Stimulated activated naive CD8-positive, alpha-beta T cell treated with anti-CD3 and anti-CD28 coated beads, Interleukin-15, Interleukin-2, amounts not matched to agents 100 ng/mL and 50 ng/mL, for 24 hours (primary cell): ENCODE results near the gene GYPB.
"Not testable (repeated sequence)": the region's sequence is repeated elsewhere in the genome, so short reads cannot be mapped to it uniquely, and the experiment has no call there.

Source experiments
- H3K27ac Mint-ChIP-seq: one replicate; pipeline ENCODE4 v1.8.0; 2021; ENCODE audit warnings: mild to moderate bottlenecking, mixed read lengths
- H3K27me3 Mint-ChIP-seq: one replicate; pipeline ENCODE4 v1.8.0; 2021; ENCODE audit warnings: mixed read lengths
- H3K36me3 Mint-ChIP-seq: one replicate; pipeline ENCODE4 v1.8.0; 2021; ENCODE audit warnings: low read depth, mixed read lengths
- H3K4me1 Mint-ChIP-seq: one replicate; pipeline ENCODE4 v1.8.0; 2021; ENCODE audit warnings: low read depth, mixed read lengths
- H3K4me3 Mint-ChIP-seq: one replicate; pipeline ENCODE4 v1.8.0; 2021; ENCODE audit warnings: mild to moderate bottlenecking, mixed read lengths
- H3K9me3 Mint-ChIP-seq: one replicate; pipeline ENCODE4 v1.8.0; 2021; ENCODE audit warnings: mixed read lengths

The GYPB gene

DNA sequence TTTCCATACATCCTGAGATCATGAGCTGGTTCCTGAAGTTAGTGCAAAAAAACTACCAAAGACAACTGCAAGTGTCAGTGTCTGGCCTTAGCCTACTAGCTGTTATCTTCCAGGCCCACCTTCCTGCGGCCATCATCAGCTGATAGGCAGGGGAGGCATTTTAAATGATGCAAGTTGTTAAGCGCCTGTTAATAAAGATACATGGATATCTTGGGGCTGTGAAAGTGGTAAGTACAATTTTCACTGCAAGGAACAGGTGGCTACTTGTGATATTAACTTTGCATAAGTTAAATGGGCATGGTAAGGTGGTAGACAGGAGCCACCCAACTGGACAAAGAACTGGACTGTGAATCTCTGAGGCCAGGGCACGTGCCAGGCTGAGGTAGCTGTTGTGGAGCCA lies at the start of gene GYPB:
GYPB (minus strand) TSS at position 104 of the 400 bp plus-strand sequence; CDS start at position 11, 93 bp downstream.
- not testable (repeated sequence) for H3K27me3 Mint-ChIP-seq, H3K27ac Mint-ChIP-seq, H3K9me3 Mint-ChIP-seq, H3K4me3 Mint-ChIP-seq, H3K36me3 Mint-ChIP-seq, H3K4me1 Mint-ChIP-seq

DNA sequence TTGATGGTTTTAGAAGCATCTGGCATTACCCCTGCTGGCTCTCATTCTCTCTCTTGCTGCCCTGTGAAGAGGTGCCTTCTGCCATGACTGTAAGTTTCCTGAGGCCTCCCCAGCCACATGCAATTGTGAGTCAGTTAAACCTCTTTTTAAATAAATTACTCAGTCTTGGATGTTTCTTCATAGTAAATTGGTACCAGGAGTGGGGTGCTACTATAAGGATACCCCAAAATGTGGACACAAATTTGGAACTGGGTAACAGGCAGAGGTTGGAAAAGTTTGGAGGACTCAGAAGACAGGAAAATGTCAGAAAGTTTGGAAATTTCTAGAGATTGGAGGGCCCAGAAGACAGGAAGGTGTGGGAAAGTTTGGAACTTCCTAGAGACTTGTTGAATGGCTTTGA lies 42.4 kb upstream of the GYPB start:
- H3K4me1 Mint-ChIP-seq, H3K4me3 Mint-ChIP-seq, H3K9me3 Mint-ChIP-seq, H3K27ac Mint-ChIP-seq, H3K36me3 Mint-ChIP-seq, H3K27me3 Mint-ChIP-seq: not testable (repeated sequence)

DNA sequence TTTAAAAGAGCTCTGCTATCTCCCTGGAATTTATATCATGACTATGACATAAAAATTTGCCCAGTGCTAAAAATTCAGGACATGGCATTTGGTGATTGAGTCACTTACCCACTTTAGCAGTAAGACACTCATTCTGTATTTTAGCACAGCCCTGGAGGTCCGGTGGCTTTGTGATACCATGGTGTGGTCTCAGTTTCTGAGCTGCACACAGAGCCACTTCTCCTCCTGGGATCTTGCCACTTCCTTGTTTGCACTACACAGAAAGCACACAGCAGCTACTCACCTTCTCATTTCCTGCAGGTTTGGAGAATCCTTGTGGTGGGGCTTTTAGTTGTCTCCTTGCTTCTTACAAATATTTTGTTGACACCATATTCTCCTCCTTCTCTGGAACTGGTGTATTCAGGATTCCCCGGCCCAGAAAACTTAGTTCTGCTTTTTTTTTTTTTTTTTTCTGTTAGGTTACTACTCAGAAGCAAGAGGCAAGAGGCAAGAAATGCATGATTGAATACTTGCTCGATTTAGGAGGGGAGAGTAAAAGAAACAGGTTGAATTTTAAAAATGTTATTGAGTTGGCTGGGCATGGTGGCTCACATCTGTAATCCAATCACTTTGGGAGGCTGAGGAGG lies 41.2 kb upstream of the GYPB start:
- not testable (repeated sequence) for H3K27ac Mint-ChIP-seq, H3K9me3 Mint-ChIP-seq, H3K36me3 Mint-ChIP-seq, H3K27me3 Mint-ChIP-seq, H3K4me3 Mint-ChIP-seq, H3K4me1 Mint-ChIP-seq

GRCh38 chr4:144056800-144057199 lies 37.6 kb upstream of the GYPB start:
- H3K27ac Mint-ChIP-seq: no peak overlapping the region
- H3K9me3 Mint-ChIP-seq: peaks cover 4% of the 10 kb centered on the region
- H3K36me3 Mint-ChIP-seq: peaks cover 3% of the 10 kb centered on the region
- no peaks in the 10 kb centered on the region for H3K27me3 Mint-ChIP-seq
- H3K4me1 Mint-ChIP-seq: no peaks in the 10 kb centered on the region
- H3K4me3 Mint-ChIP-seq: no peak overlapping the region

DNA sequence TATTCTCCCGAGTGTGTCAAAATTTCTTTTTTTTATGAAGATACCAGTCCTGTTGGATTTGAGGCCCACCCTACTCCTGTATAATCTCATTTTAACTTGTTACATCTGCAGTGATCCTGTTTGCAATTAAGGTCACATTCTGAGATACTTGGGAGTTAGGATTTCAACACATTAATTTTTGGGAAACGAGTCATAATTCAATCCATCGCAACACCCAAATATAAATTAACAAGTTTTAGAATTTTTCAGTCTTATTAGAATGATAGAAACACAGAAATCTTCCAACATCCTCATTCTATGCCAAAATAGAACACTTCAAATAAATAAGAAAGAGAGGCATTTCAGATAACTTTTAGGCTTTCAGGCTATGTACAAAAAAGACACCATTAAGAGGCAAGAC lies 36.2 kb upstream of the GYPB start:
- H3K4me1 Mint-ChIP-seq, H3K27me3 Mint-ChIP-seq, H3K27ac Mint-ChIP-seq, H3K36me3 Mint-ChIP-seq, H3K4me3 Mint-ChIP-seq, H3K9me3 Mint-ChIP-seq: not testable (repeated sequence)

DNA sequence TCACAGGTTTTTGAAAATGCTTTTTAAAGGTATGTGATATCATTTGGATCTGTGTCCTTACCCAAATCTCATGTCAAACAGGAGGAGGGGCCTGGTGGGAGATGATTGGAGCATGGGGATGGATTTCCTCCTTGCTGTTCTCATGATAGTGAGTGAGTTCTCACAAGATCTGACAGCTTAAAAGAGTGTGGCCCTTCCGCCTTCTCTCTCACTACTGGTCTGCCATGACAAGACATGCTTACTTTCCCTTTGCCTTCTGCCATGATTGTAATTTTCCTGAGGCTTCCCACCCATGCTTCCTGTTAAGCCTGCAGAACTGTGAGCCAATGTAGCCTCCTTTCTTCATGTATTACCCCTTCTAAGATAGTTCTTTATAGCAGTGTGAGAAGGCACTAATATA lies 32.3 kb upstream of the GYPB start:
- H3K9me3 Mint-ChIP-seq, H3K4me3 Mint-ChIP-seq, H3K4me1 Mint-ChIP-seq, H3K27me3 Mint-ChIP-seq, H3K27ac Mint-ChIP-seq, H3K36me3 Mint-ChIP-seq: not testable (repeated sequence)

DNA sequence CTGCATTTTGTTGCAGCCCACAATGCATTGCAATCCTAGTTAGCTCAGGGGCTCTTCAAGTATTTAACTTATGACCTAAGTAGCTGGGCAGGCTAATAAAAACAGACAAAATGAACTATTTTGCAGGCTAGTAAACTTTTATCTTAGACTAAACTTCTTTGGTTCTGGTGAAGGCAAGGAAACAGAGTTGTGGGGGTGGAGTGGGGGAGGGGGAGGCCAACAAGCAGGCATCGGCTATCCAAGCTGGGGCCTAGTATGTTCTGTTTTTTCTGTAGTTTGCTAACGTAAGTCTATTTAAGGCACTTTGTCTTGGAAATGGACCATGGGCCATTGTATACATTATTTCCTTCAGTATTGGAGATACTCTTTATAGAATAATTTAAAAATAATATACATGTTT lies 31.5 kb upstream of the GYPB start:
- H3K4me3 Mint-ChIP-seq, H3K36me3 Mint-ChIP-seq, H3K9me3 Mint-ChIP-seq, H3K27me3 Mint-ChIP-seq, H3K4me1 Mint-ChIP-seq, H3K27ac Mint-ChIP-seq: not testable (repeated sequence)

- H3K9me3 Mint-ChIP-seq, H3K27ac Mint-ChIP-seq, H3K4me3 Mint-ChIP-seq, H3K36me3 Mint-ChIP-seq, H3K4me1 Mint-ChIP-seq, H3K27me3 Mint-ChIP-seq: not testable (repeated sequence)
These were observed 30.6 kb upstream of the GYPB start for GRCh38 chr4:144049495-144050424.

- not testable (repeated sequence) for H3K27ac Mint-ChIP-seq, H3K9me3 Mint-ChIP-seq, H3K27me3 Mint-ChIP-seq, H3K4me1 Mint-ChIP-seq, H3K36me3 Mint-ChIP-seq, H3K4me3 Mint-ChIP-seq
These were observed 25.8 kb upstream of the GYPB start for GRCh38 chr4:144044936-144045335.

DNA sequence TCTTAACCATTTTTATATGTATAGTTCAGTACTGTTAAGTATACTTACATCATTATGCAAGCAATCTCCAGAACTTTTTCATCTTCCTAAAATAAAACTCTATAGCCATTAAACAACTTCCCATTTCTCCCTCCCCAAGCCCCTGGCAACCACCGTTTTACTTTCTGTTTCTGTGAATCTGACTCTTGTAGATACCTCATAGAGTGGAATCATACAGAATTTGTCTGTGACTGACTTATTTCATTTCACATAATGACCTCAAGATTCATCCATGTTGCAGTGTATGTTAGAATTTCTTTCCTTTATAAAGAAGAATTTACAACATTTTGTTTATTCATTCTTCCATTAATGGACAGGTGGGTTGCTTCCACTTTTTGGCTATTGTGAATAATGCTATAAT lies 13.4 kb upstream of the GYPB start:
- not testable (repeated sequence) for H3K4me1 Mint-ChIP-seq, H3K36me3 Mint-ChIP-seq, H3K27ac Mint-ChIP-seq, H3K9me3 Mint-ChIP-seq, H3K4me3 Mint-ChIP-seq, H3K27me3 Mint-ChIP-seq

GRCh38 chr4:144031875-144032274 lies 12.7 kb upstream of the GYPB start:
- not testable (repeated sequence) for H3K27ac Mint-ChIP-seq, H3K4me3 Mint-ChIP-seq, H3K27me3 Mint-ChIP-seq, H3K9me3 Mint-ChIP-seq, H3K4me1 Mint-ChIP-seq, H3K36me3 Mint-ChIP-seq

GRCh38 chr4:144031369-144031768 lies 12.2 kb upstream of the GYPB start:
- not testable (repeated sequence) for H3K27ac Mint-ChIP-seq, H3K36me3 Mint-ChIP-seq, H3K4me3 Mint-ChIP-seq, H3K4me1 Mint-ChIP-seq, H3K27me3 Mint-ChIP-seq, H3K9me3 Mint-ChIP-seq

DNA sequence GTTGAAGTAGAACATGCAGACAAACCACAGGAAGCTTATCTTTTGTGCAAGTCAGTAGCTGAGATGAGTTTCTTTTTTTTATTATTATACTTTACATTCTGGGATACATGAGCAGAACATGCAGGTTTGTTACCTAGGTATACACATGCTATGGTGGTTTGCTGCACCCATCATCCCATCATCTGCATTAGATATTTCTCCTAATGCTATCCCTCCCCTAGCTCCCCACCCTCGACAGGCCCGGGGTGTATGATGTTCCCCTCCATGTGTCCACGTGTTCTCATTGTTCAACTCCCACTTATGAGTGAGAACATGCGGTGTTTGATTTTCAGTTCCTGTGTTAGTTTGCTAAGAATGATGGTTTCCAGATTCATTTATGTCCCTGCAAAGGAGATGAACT lies 11.5 kb upstream of the GYPB start:
- H3K9me3 Mint-ChIP-seq, H3K27me3 Mint-ChIP-seq, H3K4me1 Mint-ChIP-seq, H3K36me3 Mint-ChIP-seq, H3K4me3 Mint-ChIP-seq, H3K27ac Mint-ChIP-seq: not testable (repeated sequence)

GRCh38 chr4:144026682-144027081 lies 7.5 kb upstream of the GYPB start:
- H3K4me1 Mint-ChIP-seq, H3K27me3 Mint-ChIP-seq, H3K9me3 Mint-ChIP-seq, H3K36me3 Mint-ChIP-seq, H3K27ac Mint-ChIP-seq, H3K4me3 Mint-ChIP-seq: not testable (repeated sequence)

DNA sequence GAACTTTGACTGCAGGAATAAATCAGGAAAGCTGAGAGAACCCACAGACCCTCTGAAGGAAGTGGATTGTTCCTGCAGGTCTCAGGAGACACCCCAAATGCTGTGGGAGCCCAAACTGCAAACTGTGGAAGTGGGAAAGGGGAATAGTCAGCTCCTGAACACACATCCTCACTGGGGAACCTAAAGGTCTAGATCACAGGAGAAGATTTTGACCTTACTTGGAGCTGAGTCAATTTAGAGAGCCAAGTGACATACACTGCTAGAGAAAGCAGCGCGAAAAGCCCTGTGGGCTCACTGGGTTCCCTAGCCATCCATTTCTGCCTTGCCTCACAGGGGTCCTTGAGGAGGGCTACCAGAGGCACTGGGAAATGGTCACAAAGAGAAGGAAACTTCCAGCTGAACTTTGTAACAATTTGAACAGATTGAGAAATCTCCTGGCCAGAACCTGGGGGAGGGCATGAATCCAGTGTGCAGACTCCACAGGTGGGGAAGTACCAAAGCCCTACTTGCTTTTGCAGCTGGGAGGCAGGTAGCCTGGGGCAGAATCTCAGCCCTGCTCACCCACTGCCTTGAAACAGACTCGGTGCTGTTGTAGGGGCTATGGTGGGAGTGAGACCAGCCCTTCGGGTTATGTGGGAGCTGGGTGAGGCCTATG lies 5.3 kb upstream of the GYPB start:
- H3K27ac Mint-ChIP-seq, H3K36me3 Mint-ChIP-seq, H3K4me1 Mint-ChIP-seq, H3K4me3 Mint-ChIP-seq, H3K27me3 Mint-ChIP-seq, H3K9me3 Mint-ChIP-seq: not testable (repeated sequence)
